Fibroblast of lung (primary cell): ENCODE data around the gene BCAS3. TPM values are rescaled to one million over a fixed set of nuclear protein-coding genes. Genes with fewer than 3 reads are reported as not detected.
"Not testable (repeated sequence)": the region's sequence is repeated elsewhere in the genome, so short reads cannot be mapped to it uniquely, and the experiment has no call there.

ENCODE experiments used
- DNase-seq, 2 donors: peaks; one replicate each; pipeline versions ENCODE4 v3.0.0 to v3.0.0-alpha.2; 2010; ENCODE audit warnings: low read depth in 2 of 2
- H2AFZ ChIP-seq: 2 replicates; pipeline ENCODE4 v1.5.1; 2012; ENCODE audit warnings: low read length, control low read depth, inconsistent platforms
- H3K27ac ChIP-seq: 2 replicates; pipeline ENCODE4 v1.5.1; 2011; ENCODE audit warnings: low read length, control low read depth; ENCODE audit not compliant: insufficient read depth
- H3K27me3 ChIP-seq: 2 replicates; pipeline ENCODE4 v1.5.1; 2011; ENCODE audit warnings: mild to moderate bottlenecking, low read length; ENCODE audit not compliant: control insufficient read depth, insufficient read depth
- H3K36me3 ChIP-seq: 2 replicates; pipeline ENCODE4 v1.5.1; 2011; ENCODE audit warnings: low read length; ENCODE audit not compliant: control insufficient read depth, insufficient read depth
- H3K4me1 ChIP-seq: 2 replicates; pipeline ENCODE4 v1.5.1; 2011; ENCODE audit warnings: low read length; ENCODE audit not compliant: control insufficient read depth, insufficient read depth; ENCODE audit errors: extremely low read depth
- H3K4me2 ChIP-seq: 2 replicates; pipeline ENCODE4 v1.5.1; 2011; ENCODE audit warnings: low read length, control low read depth; ENCODE audit not compliant: insufficient read depth; ENCODE audit errors: extremely low read depth
- H3K4me3 ChIP-seq, 4 experiments: fragments of 200-600 bp in 1 of 4; sonication (generic) in 1 of 4; replicated peaks in 1 of 4; 2 replicates each; pipeline ENCODE4 v1.5.1; 2011 to 2016; ENCODE audit warnings: low read length in 4 of 4, low read depth in 3 of 4, mild to moderate bottlenecking in 3 of 4, control low read depth in 2 of 4, inconsistent platforms in 1 of 4, mixed read lengths in 1 of 4; ENCODE audit not compliant: insufficient read depth in 1 of 4; ENCODE audit errors: control extremely low read depth in 1 of 4
- H3K79me2 ChIP-seq: 2 replicates; pipeline ENCODE4 v1.5.1; 2012; ENCODE audit warnings: mild to moderate bottlenecking, low read length, inconsistent platforms; ENCODE audit not compliant: control insufficient read depth, insufficient read depth
- H3K9ac ChIP-seq: 2 replicates; pipeline ENCODE4 v1.5.1; 2011; ENCODE audit warnings: mild to moderate bottlenecking, low read length, control low read depth; ENCODE audit not compliant: insufficient read depth
- H3K9me3 ChIP-seq: 2 replicates; pipeline ENCODE4 v1.5.1; 2012; ENCODE audit warnings: low read depth, low read length; ENCODE audit not compliant: control insufficient read depth, insufficient read depth
- H4K20me1 ChIP-seq: 2 replicates; pipeline ENCODE4 v1.5.1; 2011; ENCODE audit warnings: low read length; ENCODE audit not compliant: control insufficient read depth, insufficient read depth; ENCODE audit errors: extremely low read depth
- CTCF ChIP-seq, 2 donors: IDR thresholded peaks in 1 of 2; conservative IDR thresholded peaks in 1 of 2; 1 replicate in 1 of 2; 2 replicates in 1 of 2; pipeline ENCODE4 v1.5.1; 2011 to 2012; ENCODE audit warnings: low read length in 2 of 2, control low read depth in 1 of 2, inconsistent platforms in 1 of 2, low read depth in 1 of 2, mild to moderate bottlenecking in 1 of 2
- EZH2 ChIP-seq: IDR thresholded peaks from 2 replicates; pipeline ENCODE4 v1.5.1; 2012; ENCODE audit warnings: low read length, control low read depth, mild to moderate bottlenecking; ENCODE audit errors: missing control alignments
- polyA plus RNA-seq, 2 donors: library from polyadenylated mRNA; depleted of rRNA in 1 of 2; stranded (reverse) in 1 of 2; unstranded in 1 of 2; fragments of >200 nt; gene quantifications; 2 replicates each; pipeline ENCODE4 v1.2.1, GENCODE V29; 2011 to 2012; ENCODE audit warnings: missing spikeins in 1 of 2
- total RNA-seq: library from RNA; depleted of rRNA; stranded (reverse); fragments of >200 nt; gene quantifications from 2 replicates; pipeline ENCODE4 v1.2.1, GENCODE V29; 2014

Gene BCAS3
- total and polyA plus RNA-seq, 2 donors (not counting 1 experiment from before 2014, with no cell fraction given), result 9.9 to 43.6 TPM

GRCh38 chr17:60809421-60809820 is 131.8 kb downstream of the BCAS3 start:
- H3K4me1 ChIP-seq, result no peaks in the 10 kb centered on the region
- H3K27ac ChIP-seq, result no peak overlapping the region
- H3K9ac ChIP-seq, result no peak overlapping the region
- H3K4me2 ChIP-seq, result no peak overlapping the region
- no peaks in the 10 kb centered on the region for H3K9me3 ChIP-seq
- H3K79me2 ChIP-seq, result no peaks in the 10 kb centered on the region
- H3K36me3 ChIP-seq, result no peaks in the 10 kb centered on the region
- H2AFZ ChIP-seq, result no peak overlapping the region
- TF ChIP-seq EZH2 (no peak), CTCF (conservative IDR thresholded peaks at IDR 0.05 in 1 of 2, IDR thresholded peaks at IDR 0.05 in 1 of 2; ENCODE audit: low read depth in 1 of 2, low read length in 2 of 2) (no peak)
- no peaks in the 10 kb centered on the region for H3K27me3 ChIP-seq
- H3K4me3 ChIP-seq, result no peak overlapping the region
- no peaks in the 10 kb centered on the region for H4K20me1 ChIP-seq
- DNase-seq, result no peak

- not testable (repeated sequence) for H2AFZ ChIP-seq, H3K9ac ChIP-seq, H3K9me3 ChIP-seq, H3K4me2 ChIP-seq, H3K36me3 ChIP-seq, H3K4me3 ChIP-seq, H3K27ac ChIP-seq, H3K4me1 ChIP-seq, H3K79me2 ChIP-seq, H3K27me3 ChIP-seq, H4K20me1 ChIP-seq, DNase-seq
Observed at GRCh38 chr17:60814941-60815340, 137.3 kb downstream of the BCAS3 start.

- H3K9me3 ChIP-seq, result no peaks in the 10 kb centered on the region
- H3K36me3 ChIP-seq, result no peaks in the 10 kb centered on the region
- H4K20me1 ChIP-seq, result no peaks in the 10 kb centered on the region
- no peaks in the 10 kb centered on the region for H3K79me2 ChIP-seq
- H3K9ac ChIP-seq, result no peak overlapping the region
- H3K4me3 ChIP-seq, result no peak overlapping the region
- no peak overlapping the region for H3K4me2 ChIP-seq
- peaks cover 4% of the 10 kb centered on the region for H3K4me1 ChIP-seq
- no peaks in the 10 kb centered on the region for H3K27me3 ChIP-seq
- H2AFZ ChIP-seq, result no peak overlapping the region
- DNase-seq, result peak; percentile 93 to 96
- H3K27ac ChIP-seq, result peak overlapping the region; percentile 48
- TF ChIP-seq CTCF (conservative IDR thresholded peaks at IDR 0.05 in 1 of 2, IDR thresholded peaks at IDR 0.05 in 1 of 2; ENCODE audit: low read depth in 1 of 2, low read length in 2 of 2) (no peak), EZH2 (no peak)
Observed at GRCh38 chr17:60817192-60817591, 139.5 kb downstream of the BCAS3 start.
